NCI-H1436 treated with DMSO at 0.1 percent for 48 hours (cell line): ENCODE data around the gene HOXB5.

Experiments used
- DNase-seq: peaks from one replicate; lab custom pipeline; 2025; lab: John Stamatoyannopoulos, UW

HOXB5 gene

DNA sequence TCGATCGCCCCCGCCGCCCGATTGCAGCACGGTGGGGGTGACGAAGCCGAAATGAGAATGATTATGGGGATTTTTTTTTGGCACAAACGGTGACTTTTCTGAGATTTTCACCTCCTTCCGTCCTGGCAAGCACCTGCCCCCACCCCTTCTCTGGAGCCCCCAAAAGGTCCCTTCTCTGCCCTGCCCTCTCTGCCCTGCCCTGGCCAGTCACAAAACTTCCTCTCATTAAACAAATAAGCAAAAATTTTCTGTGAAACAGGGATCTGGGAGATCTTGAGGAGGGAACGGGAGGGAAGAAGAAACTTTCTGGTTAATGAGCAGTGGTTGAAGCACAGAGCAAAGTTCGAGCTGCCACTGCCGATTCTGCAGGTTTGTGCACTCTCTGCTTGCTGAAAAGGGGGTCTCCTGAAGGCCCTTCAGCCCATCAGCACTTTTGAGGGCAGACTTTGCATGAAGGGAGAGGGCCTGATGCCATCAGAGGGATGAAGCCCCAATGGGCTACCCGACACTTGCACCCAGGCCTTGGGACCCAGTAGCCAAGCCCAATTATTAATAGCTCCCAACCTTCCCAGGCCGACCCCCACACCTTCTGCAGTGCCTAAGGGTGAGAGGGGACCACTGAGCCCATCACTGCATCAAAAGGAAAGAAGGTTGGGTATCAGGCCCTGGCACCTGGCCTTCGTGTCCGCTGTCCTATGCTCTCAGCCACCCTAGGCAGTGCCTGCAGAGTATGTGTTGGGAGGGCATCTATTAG lies 22.6 kb upstream of the HOXB5 start:
- DNase-seq, result no peak

- DNase-seq, result no peak
These were observed 21.7 kb upstream of the HOXB5 start, which contains the start of gene HOXB8 for GRCh38 chr17:48615047-48615962. TSS of gene HOXB8 (minus strand) at chr17:48615292. CDS start at chr17:48614704, 588 bp downstream.

- DNase-seq, result no peak
These were observed 20.5 kb upstream of the HOXB5 start for GRCh38 chr17:48613862-48614694.

- DNase-seq, result no peak
These were observed 19.5 kb upstream of the HOXB5 start for GRCh38 chr17:48612854-48613691.

DNA sequence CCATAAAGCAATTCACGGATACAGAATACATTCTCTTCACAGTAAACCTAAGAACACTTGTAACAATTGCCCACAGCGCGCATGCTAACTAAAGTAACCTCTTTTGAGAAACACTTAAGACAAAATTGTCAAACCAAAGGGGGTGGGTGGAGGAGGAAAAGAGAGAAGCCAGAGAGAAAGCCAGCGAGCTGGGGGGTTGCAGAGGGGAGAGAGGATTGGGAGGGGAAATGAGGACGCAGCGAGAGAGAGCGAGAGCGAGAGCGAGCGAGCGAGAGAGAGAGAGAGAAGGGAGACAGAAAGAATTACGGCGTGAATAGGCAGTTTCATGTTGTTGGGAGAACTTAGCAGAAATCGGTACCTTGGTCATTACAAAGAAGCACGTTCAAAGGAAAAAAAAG lies 18.9 kb upstream of the HOXB5 start:
- no peak for DNase-seq

DNA sequence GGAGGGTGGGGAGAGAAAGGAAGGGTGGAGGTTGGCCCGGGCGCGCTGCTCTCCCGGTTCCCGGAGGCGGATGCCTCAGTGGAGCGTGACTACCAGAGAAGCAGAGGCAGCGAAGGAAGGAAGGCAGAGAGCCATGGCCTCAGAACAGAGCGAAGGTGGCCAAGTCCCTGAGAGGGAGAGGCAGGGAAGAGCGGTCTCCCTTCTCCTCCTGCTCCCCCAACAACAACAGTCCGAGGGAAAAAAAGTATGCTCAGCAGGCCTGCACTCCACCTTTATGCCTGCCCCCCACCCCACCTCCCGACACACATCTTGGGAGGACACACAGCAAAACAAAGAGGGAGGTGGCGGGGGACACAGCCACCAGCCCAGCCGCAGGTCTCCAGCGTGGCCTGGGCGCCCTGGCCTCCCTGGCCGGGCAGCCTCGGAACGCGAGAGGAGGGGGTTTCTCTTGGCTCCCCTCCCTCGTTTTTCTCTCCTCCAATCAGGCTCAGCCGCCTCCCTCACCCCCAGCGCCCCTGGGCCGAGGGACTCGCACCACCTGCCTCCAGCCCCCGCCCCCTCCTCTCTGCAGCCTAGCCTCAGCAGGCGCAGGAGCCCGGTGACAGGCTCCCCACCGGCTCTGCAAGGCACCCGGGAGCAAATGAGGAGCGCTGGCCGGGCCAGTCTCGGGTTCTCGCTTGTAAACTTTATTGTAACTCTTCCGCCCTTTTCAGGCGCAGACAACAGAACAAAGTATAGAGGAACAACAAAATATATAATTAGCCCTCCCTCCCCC lies 18.3 kb upstream of the HOXB5 start:
- DNase-seq, result no peak

DNA sequence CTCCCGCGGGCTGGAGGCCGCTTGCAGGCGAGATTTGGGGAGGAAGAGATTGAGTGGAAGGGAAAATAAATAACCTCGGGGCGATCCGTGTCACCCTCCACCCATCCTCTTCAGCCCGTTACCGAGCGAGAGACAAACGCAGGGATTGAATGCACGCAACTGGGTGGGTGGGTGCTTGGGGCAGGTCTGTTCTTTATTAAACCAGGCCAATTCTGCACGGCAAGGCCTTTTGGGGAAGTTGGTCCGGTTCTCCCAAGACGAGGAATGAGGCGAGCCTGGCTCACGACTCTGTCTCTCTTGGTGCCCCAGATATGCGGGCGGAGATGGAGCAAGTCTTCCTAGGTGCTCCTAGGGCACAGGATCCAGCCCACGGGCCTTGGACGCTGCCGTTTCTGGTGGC lies 17.6 kb upstream of the HOXB5 start:
- DNase-seq, result no peak

DNA sequence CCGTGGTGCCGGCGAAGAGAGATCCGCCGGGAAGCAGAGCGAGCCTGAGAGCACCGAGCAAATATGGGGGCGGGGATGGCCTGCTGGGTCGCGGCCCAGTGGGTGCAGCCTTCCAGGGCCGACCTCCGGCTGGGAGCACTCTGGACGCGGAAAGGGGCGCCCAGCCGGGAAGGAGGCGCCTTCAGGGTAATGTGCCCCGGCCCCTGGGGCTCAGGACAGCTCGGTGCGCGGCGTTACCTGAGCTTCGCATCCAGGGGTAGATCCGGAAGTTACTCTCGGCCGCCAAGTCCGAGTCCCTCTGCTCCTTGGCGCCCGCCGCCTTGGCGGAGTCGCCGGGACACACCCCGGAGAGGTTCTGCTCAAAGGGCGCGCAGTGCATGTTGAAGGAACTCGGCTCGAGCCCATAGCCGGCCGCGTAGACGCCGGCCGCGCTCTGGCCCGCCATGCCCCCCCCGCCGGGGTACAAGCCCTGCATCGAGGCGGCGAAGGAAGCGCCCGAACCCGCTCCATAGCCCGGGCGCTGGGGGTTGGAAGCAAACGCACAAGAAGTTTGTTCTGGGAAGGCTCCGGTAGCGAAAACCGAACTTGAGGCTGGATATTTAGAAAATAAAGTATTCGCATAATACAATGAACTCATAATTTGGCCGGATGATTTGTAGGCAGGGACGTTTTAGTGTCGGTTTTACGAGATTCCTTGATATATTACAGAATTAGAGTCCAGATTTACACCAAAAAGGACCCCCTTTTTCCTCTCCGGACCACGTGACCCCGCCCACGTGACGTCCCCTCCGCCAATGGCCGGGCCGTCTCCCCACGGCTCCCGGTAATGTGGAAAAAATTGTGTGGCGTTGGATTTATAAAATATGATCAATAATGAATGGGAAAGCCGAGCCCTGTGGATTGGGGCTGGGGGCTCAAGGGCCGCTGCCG lies 17.0 kb upstream of the HOXB5 start, which contains the start of gene HOXB7:
TSS of gene HOXB7 (minus strand) at position 736 of the 930 bp plus-strand sequence. CDS start at position 637, 99 bp downstream.
- no peak for DNase-seq

- no peak for DNase-seq
These were observed 16.2 kb upstream of the HOXB5 start for GRCh38 chr17:48609759-48610281.

DNA sequence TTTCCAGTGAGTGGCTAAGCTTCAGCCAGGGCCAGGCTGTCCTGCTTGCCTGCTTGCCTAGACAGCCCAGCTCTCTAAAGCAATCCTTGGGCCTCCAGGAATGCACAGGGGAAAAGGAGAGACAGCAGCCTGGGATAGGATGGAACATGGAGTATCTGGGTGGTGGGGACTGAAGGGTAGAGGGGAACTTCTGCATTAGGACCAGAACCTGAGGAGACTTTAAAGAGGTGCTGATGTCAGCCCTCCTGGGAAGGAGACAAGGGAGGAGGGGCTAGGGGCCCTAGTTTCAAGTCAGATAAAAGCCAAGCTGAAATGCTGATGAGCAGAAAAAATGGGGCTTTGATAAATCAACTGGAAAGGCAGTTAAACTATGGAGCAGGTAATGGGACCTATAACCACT lies 15.5 kb upstream of the HOXB5 start:
- DNase-seq, result no peak

DNA sequence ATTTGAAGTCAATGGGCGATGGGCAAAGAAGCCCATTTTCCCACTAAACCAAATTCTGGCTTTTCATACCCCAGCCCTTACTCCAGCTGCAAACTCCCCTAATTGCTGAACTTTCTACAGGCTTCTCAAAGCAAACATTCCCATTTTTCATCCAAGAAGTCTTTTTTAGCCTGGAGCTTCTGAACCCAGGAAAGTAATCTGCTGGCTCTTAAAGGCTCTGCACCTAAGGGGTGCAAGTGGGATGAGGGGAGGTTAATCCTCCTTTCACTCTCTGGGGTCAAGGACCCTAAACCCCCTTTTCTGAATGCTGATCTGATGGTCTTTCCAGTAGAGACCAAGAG lies 14.9 kb upstream of the HOXB5 start:
- DNase-seq, result no peak

GRCh38 chr17:48606892-48607614 lies 13.5 kb upstream of the HOXB5 start:
- no peak for DNase-seq

DNA sequence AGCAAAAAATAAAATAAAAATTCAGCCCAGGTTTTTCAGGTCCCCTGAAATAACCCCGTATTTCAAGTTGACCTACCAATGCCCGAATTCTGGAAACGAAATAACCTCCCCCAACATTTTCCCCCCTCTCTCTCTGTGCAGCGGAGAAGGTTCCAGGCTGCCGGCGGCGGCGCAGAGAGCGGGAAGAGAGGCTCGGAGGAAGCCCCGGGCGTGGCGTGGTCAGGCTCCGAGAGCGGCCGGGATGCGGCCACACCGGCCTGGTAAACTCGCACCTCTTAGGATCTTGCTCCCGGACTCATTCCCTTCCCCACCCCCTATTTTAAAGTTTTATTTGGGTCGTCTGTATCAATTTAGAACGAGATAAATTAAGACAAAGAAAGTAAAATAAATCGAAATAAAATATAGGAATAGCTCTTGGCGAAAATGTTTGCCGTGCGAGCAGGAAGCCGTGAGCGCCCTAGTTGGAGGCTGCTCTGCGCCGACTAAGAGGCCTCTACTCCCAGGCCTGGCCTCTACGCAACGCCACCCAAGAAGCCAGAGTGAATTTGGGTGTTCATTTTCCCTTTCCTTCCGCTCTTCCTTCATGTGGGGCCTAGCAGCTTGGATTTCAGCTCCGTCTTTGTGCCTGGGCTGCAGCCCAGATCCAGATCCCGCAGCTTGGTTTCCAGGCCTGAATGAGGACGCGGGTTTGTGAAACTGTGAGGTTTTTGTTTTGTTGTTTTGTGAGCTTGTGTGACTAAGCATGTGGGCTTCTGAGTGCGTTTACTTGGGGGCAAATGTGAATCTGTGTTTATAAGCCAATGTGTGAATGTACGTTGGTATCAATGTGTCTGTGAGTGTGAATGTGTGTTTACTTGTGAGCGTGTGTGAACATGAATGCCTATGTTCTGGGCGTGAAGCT lies 12.7 kb upstream of the HOXB5 start:
- DNase-seq, result no peak

- no peak for DNase-seq
These were observed 11.9 kb upstream of the HOXB5 start for GRCh38 chr17:48605409-48605919.

DNA sequence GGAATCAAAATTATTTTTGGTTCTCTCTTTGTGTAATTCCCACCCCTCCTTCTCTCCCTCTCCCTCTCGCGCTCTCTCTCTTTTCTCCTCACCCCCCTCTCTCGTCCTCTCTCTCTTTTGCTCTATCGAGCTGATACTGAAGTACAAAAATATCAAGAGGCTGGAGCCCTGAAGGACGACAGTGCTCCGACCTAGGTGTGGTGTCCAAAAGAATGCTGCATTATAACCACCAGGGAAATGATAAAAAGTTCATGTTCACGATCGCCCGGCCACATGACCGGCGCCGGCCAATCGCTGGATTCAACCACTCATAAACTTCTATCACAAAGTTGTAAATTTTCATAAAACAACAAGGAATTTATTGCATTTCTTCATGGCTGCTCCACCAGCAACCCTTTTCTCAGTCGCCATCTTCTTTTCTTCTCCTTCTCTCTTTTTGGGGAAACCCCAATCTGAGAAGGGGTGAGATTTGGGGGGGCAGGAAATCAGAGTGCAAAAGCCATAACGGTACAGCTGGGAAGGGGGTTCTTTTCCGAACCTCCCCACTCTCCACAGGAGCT lies 11.3 kb upstream of the HOXB5 start, which contains the start of gene HOXB6:
TSS of gene HOXB6 (minus strand) at position 217 of the 560 bp plus-strand sequence. CDS start 6,836 bp downstream, outside the sequence.
- no peak for DNase-seq

DNA sequence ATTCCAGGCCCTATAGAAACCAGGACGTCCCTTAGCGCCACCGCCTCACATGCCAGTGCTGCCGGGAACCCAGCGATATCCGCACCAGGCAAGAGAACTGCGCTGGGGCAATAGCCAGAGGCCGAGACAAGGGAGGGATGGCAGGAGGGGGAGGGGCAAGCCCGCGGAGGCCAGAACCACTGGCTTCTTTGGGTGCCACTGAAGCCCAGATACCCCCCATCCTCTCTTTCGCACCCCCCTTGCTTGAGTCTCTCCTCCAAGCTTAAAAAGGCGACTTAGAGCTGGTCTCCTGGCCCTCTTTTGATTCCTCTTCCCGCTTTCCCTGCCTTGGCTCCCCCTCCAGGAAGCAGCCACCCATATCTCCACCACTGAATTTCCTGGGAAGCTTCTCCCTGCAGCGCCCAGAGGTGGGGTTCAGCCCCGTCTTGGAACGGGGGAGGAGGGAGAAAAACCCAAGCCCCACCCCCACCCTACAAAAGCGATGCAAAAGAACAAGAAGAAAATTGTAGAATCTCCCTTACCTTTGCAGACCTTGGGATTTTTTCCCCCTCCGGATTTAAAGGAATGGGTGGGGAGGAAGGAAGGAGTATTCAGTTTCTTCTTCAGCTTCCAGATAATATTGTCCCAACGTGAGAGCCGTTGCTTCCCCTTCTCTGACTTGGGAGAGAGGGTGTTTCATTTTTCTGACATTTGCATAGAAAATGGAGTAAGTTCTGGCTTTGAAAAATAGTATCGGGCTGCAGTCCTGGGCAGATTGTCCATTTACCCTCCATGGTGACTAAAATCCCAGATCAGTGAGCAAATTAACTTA lies 10.6 kb upstream of the HOXB5 start:
- DNase-seq, result no peak
